Loucy (cell line): ENCODE data around the gene MYO1D.

ENCODE experiments used
- H2AFZ ChIP-seq: fragments of 200-600 bp; sonication (generic); 2 replicates; pipeline ENCODE4 v1.6.0; 2016; ENCODE audit warnings: antibody characterized with exemption, mild to moderate bottlenecking, low read length, moderate library complexity
- H3F3A ChIP-seq: fragments of 200-600 bp; 2 replicates; pipeline ENCODE4 v1.6.0; 2016; ENCODE audit warnings: antibody characterized with exemption, low read depth, mild to moderate bottlenecking
- H3K27me3 ChIP-seq: fragments of 200-600 bp; sonication (generic); 2 replicates; pipeline ENCODE4 v1.6.1; 2014; ENCODE audit warnings: low read length, mild to moderate bottlenecking; ENCODE audit not compliant: insufficient read depth, poor library complexity, severe bottlenecking
- H3K36me3 ChIP-seq: fragments of 200-600 bp; sonication (generic); 2 replicates; pipeline ENCODE4 v1.6.1; 2016; ENCODE audit warnings: low read length; ENCODE audit not compliant: insufficient read depth
- H3K4me1 ChIP-seq: fragments of 200-600 bp; sonication (generic); 2 replicates; pipeline ENCODE4 v1.5.1; 2014; ENCODE audit warnings: low read length, mild to moderate bottlenecking; ENCODE audit not compliant: insufficient read depth, poor library complexity, severe bottlenecking
- H3K4me2 ChIP-seq: fragments of 200-600 bp; sonication (generic); 2 replicates; pipeline ENCODE4 v1.6.0; 2014; ENCODE audit warnings: antibody characterized with exemption, low read length, low read depth, mild to moderate bottlenecking; ENCODE audit not compliant: poor library complexity, severe bottlenecking
- H3K4me3 ChIP-seq: fragments of 200-600 bp; sonication (generic); 2 replicates; pipeline ENCODE4 v1.5.1; 2014; ENCODE audit warnings: low read length, mild to moderate bottlenecking, mixed read lengths; ENCODE audit not compliant: poor library complexity, severe bottlenecking
- H3K79me2 ChIP-seq: fragments of 200-600 bp; sonication (generic); 2 replicates; pipeline ENCODE4 v1.6.1; 2014; ENCODE audit warnings: low read length; ENCODE audit not compliant: insufficient read depth
- H3K9ac ChIP-seq: fragments of 200-600 bp; sonication (generic); 2 replicates; pipeline ENCODE4 v1.6.0; 2014; ENCODE audit warnings: mild to moderate bottlenecking, low read depth, low read length, moderate library complexity; ENCODE audit not compliant: poor library complexity, severe bottlenecking
- H3K9me2 ChIP-seq: fragments of 200-600 bp; sonication (generic); replicated peaks from 2 replicates; pipeline ENCODE4 v1.6.1; 2016; ENCODE audit warnings: low read depth, low read length, mixed read lengths
- H3K9me3 ChIP-seq: fragments of 200-600 bp; sonication (generic); 2 replicates; pipeline ENCODE4 v1.6.1; 2014; ENCODE audit warnings: mild to moderate bottlenecking, antibody characterized with exemption, low read length, low read depth; ENCODE audit not compliant: insufficient read depth
- H4K20me1 ChIP-seq: fragments of 200-600 bp; sonication (generic); 2 replicates; pipeline ENCODE4 v1.6.0; 2014; ENCODE audit warnings: antibody characterized with exemption, low read length, mild to moderate bottlenecking; ENCODE audit not compliant: insufficient read depth, poor library complexity, severe bottlenecking
- CTCF ChIP-seq: fragments of 200-600 bp; sonication (generic); conservative IDR thresholded peaks from 2 replicates; pipeline ENCODE4 v1.5.1; 2014; ENCODE audit warnings: mild to moderate bottlenecking, antibody characterized with exemption, low read length
- EZH2phosphoT487 ChIP-seq: fragments of 200-600 bp; IDR thresholded peaks from 2 replicates; pipeline ENCODE4 v1.6.1; 2018; ENCODE audit warnings: antibody characterized with exemption, mild to moderate bottlenecking, moderate library complexity, borderline replicate concordance

Gene MYO1D

DNA sequence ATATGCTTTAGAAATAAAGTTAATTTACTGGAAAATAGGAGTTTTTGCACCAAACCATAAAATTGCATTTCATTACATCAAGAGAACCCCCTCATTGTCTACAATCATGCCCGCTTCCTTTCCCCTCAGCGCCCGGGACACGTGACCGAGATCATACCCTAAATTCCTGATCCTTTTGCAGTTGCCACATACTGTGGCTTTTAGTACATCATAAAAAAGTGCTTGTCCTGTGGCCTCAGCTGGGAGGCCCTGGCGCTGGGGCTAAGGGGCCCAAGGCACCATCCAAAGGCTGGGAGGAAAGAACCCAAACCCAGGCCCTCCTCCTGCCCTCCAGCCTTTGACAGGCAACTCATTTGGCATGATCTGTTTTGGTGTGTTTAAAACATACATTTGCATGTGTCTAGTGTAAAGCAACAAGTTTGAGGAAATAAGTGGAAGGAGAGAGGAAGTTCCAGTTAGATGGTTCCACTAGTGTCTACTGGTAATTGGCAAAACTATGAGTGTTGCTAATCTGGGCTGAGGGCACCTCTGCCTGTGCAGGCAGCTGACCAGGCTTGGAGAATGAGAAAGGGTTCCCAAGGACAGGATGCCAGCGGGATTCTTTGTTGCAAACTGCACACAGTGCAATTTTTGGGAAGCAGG is 384.2 kb downstream of the MYO1D start:
- TF ChIP-seq EZH2phosphoT487, result no peak
- no peak for TF ChIP-seq CTCF
- no peak overlapping the region for H3K9ac ChIP-seq
- H3K4me2 ChIP-seq, result no peak overlapping the region

GRCh38 chr17:32492264-32492589 is 384.7 kb downstream of the MYO1D start:
- no peak overlapping the region for H3K4me3 ChIP-seq
- H3K79me2 ChIP-seq, result no peaks in the 10 kb centered on the region
- H3F3A ChIP-seq, result no peaks in the 10 kb centered on the region
- H2AFZ ChIP-seq, result no peak overlapping the region
- H3K9me3 ChIP-seq, result no peaks in the 10 kb centered on the region
- no peaks in the 10 kb centered on the region for H3K27me3 ChIP-seq
- no peaks in the 10 kb centered on the region for H3K9me2 ChIP-seq
- no peak overlapping the region for H3K4me2 ChIP-seq
- no peaks in the 10 kb centered on the region for H4K20me1 ChIP-seq
- H3K9ac ChIP-seq, result no peak overlapping the region
- no peaks in the 10 kb centered on the region for H3K4me1 ChIP-seq
- H3K36me3 ChIP-seq, result no peaks in the 10 kb centered on the region
- no peak for TF ChIP-seq CTCF
- TF ChIP-seq EZH2phosphoT487, result no peak

More for the DNA sequence above, 384.2 kb downstream of the MYO1D start:
- Histone ChIP-seq H2AFZ (no peak overlapping the region), H3K4me1 (no peaks in the 10 kb centered on the region), H3K27me3 (no peaks in the 10 kb centered on the region), H3F3A (no peaks in the 10 kb centered on the region), H3K4me3 (no peak overlapping the region), H3K9me3 (no peaks in the 10 kb centered on the region), H4K20me1 (no peaks in the 10 kb centered on the region), H3K79me2 (no peaks in the 10 kb centered on the region), H3K9me2 (no peaks in the 10 kb centered on the region), H3K36me3 (no peaks in the 10 kb centered on the region)

GRCh38 chr17:32491371-32492263 is 385.3 kb downstream of the MYO1D start:
- Histone ChIP-seq H3K4me2 (no peak overlapping the region), H3K36me3 (no peaks in the 10 kb centered on the region), H4K20me1 (no peaks in the 10 kb centered on the region), H3K4me3 (no peak overlapping the region), H2AFZ (no peak overlapping the region), H3K9ac (no peak overlapping the region), H3F3A (no peaks in the 10 kb centered on the region), H3K9me3 (no peaks in the 10 kb centered on the region), H3K4me1 (no peaks in the 10 kb centered on the region), H3K27me3 (no peaks in the 10 kb centered on the region), H3K79me2 (no peaks in the 10 kb centered on the region), H3K9me2 (no peaks in the 10 kb centered on the region)
- TF ChIP-seq CTCF, result no peak
- no peak for TF ChIP-seq EZH2phosphoT487
